ENCODE data around the gene PAX5. TPM values are rescaled to one million over a fixed set of nuclear protein-coding genes. Genes with fewer than 3 reads are reported as not detected.

Gene PAX5
- total and polyA plus RNA-seq, 2 donors (not counting 1 experiment from before 2014, with no cell fraction given): 196 to 275 TPM

- H3K4me1 Mint-ChIP-seq: peaks cover 94% of the 10 kb centered on the region
- H3K4me2 ChIP-seq (replicated peaks; ENCODE audit: low read depth, low read length, poor library complexity, severe bottlenecking): peak overlapping the region; percentile 70
- H3K79me2 ChIP-seq (ENCODE audit: control insufficient read depth, insufficient read depth, low read length): peaks cover 98% of the 10 kb centered on the region
These were observed 36.7 kb downstream of the PAX5 start for GRCh38 chr9:36997414-36997813.

More at GRCh38 chr9:36997414-36997813, 36.7 kb downstream of the PAX5 start:
- Histone ChIP-seq H3K36me3 (replicated peaks in 1 of 2; ENCODE audit: control extremely low read depth in 1 of 2, control insufficient read depth in 1 of 2, extremely low read depth in 1 of 2, insufficient read depth in 2 of 2, low read length in 1 of 2) (peaks cover 0 to 82% of the 10 kb centered on the region in 2 experiments), H3K27ac (ENCODE audit: low read length in 2 of 2) (peak overlapping the region; percentile 97 to 98), H3K4me3 (ENCODE audit: control extremely low read depth in 1 of 5, extremely low read depth in 1 of 5, insufficient read depth in 1 of 5, low read depth in 2 of 5, low read length in 4 of 5) (peak overlapping the region in 4 of 5 experiments; percentile 11 to 58 (median 33)), H4K20me1 (ENCODE audit: control insufficient read depth, insufficient read depth, low read length, poor library complexity, severe bottlenecking) (no peaks in the 10 kb centered on the region), H3K27me3 (replicated peaks in 1 of 4; ENCODE audit: control extremely low read depth in 1 of 4, control insufficient read depth in 3 of 4, insufficient read depth in 4 of 4, low read length in 3 of 4) (no peaks in the 10 kb centered on the region), H3K9ac (ENCODE audit: low read length) (peak overlapping the region; percentile 49), H3K9me3 (ENCODE audit: control extremely low read depth in 1 of 3, control insufficient read depth in 2 of 3, insufficient read depth in 1 of 3, low read length in 2 of 3) (no peaks in the 10 kb centered on the region), H3K4me1 (ENCODE audit: control insufficient read depth in 2 of 2, insufficient read depth in 2 of 2, low read length in 2 of 2) (peaks cover 96 to 99% of the 10 kb centered on the region in 2 donors), H2AFZ (ENCODE audit: insufficient read depth, low read depth, low read length, poor library complexity, severe bottlenecking) (peak overlapping the region; percentile 68)
- ATAC-seq (ENCODE audit: low read depth): no peak
- no peak for TF ChIP-seq CTCF (IDR thresholded peaks at IDR 0.05)
- no peak for TF ChIP-seq EZH2 (IDR thresholded peaks at IDR 0.05; ENCODE audit: borderline replicate concordance, insufficient read depth, low read depth, low read length, poor library complexity, severe bottlenecking)
- WGBS (ENCODE audit: insufficient coverage): 73% methylated on average over 9 of the region's 12 CpGs
- ChIA-PET POLR2A (interaction anchor here (0.6 to 5.3 kb wide), 7 partner anchors 13 to 123 kb away, joined by 5 to 57 read pairs (median 14); partner anchors contain the start of genes PAX5 and ZCCHC7), CTCF (interaction anchor here (0.6 to 15.9 kb wide), 15 partner anchors 10 to 405 kb away, joined by 3 to 180 read pairs (median 9); partner anchors contain the start of gene PAX5)
- peak overlapping the region; percentile 74 for H3K4me3 Mint-ChIP-seq
- peak; percentile 34 for DNase-seq
- H3K27ac Mint-ChIP-seq: peak overlapping the region; percentile 96
- intact Hi-C loops (cut with micrococcal nuclease): loop anchor here (2.0 to 10.0 kb wide), 5 partner anchors 13 to 597 kb away; partner anchors contain the start of genes RNF38 and TOMM5
- H3K9me3 Mint-ChIP-seq (ENCODE audit: insufficient read depth): no peaks in the 10 kb centered on the region
- H3K27me3 Mint-ChIP-seq: no peaks in the 10 kb centered on the region

Measured in B cell (primary cell).